UCSD-AML1 (cell line): Measurements from ENCODE around the gene KANK4.
"Not testable (repeated sequence)": the region's sequence is repeated elsewhere in the genome, so short reads cannot be mapped to it uniquely, and the experiment has no call there.

Source experiments
- DNase-seq: peaks from one replicate; lab custom pipeline; 2025; ENCODE audit not compliant: unreplicated experiment; lab: John Stamatoyannopoulos, UW

The KANK4 gene

GRCh38 chr1:62240651-62241370 is 78.4 kb downstream of the KANK4 start:
- DNase-seq, result no peak

GRCh38 chr1:62239652-62240403 is 79.4 kb downstream of the KANK4 start:
- not testable (repeated sequence) for DNase-seq

DNA sequence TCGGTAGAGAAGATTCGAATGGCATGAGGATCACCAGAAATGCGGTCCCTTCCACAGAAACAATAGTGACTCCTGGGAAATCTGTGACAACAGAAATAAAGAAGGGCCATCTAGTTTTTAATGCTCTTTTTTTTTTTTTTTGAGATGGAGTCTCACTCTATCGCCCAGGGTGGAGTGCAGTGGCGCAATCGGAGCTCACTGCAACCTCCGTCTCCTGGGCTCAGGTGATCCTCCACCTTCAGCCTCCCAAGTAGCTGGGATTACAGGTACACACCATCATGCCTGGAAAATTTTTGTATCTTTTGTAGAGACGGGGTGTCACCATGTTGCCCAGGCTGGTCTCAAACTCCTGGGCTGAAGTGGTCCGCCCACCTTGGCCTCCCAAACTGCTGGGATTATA is 80.7 kb downstream of the KANK4 start:
- DNase-seq, result no peak

- no peak for DNase-seq
These were observed 81.3 kb downstream of the KANK4 start for GRCh38 chr1:62237950-62238374.

DNA sequence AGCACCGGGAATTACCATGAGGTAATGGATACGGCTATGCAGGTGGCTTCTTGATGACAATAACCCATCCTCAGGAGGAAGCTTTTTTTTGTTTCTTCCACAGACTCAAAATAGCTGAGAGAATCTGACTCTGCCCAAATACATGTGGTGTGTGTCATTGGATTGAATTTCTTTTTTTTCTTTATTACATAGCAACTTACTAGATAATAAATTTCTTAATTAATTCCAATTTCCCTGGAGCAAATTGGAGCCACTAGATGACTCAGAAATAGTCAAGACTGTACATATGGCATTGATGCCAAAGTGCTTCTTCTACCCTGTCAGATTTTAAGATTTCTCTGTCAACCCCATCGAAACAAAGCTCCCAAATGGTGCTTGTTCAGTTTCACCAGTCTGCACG is 81.9 kb downstream of the KANK4 start:
- no peak for DNase-seq

- DNase-seq, result no peak
These were observed 83.7 kb downstream of the KANK4 start for GRCh38 chr1:62235576-62235975.

DNA sequence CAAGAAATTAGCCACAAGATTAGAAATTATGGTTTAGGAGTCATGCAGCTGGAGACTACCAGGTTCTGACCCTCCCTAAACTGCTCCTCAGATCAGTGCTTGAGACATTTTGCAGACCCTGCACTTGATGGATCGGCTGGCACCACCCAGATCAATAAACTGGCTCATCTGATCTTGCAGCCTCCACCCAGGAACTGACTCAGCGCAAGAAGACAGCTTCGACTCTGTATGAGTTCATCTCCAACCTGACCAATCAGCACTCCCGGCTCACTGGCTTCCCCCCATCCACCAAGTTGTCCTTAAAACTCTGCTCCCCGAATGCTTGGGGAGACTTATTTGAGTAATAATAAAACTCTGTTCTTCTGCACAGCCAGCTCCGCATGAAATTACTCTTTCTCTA is 84.5 kb downstream of the KANK4 start:
- no peak for DNase-seq

DNA sequence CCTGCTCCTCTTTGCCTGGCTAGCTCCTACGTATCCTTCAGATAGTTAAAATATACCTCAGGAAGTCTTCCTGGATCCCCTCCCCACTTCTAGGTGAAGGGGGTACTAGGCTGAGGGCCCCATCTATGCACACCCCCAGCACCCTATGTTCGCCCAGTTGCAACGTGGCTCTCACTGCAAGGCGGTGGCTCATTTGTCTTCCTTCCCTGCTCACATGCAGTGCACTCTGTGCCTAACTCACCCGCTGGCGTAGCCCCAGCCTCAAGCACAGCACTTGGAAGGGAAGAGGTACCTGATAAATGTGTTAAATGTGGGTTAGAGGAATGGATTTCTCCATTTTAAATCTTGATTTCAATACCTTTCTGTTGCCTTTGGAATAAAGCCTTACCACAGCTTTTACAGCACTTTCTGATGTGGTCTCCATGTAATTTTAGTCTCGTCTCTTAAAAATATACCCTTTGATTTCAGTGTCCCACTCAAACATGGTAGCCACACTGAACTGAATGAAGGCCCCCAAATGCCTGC is 85.2 kb downstream of the KANK4 start:
- DNase-seq, result no peak

DNA sequence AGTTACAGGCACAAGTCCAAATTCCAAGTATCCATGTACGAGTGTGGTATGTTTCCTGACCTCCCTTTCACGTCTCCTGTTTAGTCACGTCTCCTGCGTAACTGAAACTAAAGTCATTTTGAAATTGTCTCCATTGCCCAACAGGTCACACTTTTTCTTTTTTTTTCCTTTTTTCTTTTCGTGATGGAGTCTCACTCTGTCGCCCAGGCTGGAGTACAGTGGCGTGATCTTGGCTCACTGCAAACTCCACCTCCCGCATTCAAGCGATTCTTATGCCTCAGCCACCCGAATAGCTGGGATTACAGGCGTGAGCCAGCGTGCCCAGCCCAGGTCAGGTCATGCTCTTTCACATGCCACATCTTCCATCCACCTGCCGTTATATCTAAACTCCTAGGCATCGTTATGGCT is 86.4 kb downstream of the KANK4 start:
- no peak for DNase-seq

DNA sequence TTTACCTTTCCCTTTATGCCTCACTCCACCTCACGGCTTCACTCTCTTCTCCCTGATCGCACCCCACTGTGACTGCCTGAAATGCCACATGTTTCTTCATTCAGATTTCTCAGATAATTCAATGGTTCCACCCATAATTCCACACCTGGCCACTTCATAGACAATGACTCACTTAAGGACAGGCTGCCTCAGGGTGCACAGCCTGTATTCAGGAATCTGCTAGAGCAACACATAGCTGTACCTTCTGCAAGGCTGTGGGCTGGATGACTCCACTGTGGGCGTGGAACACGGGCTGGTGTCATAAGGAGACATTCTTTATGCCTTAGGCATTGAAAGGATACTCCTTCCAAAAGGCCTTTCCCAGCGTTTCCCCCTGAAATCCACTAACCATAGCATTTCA is 88.5 kb downstream of the KANK4 start:
- no peak for DNase-seq

DNA sequence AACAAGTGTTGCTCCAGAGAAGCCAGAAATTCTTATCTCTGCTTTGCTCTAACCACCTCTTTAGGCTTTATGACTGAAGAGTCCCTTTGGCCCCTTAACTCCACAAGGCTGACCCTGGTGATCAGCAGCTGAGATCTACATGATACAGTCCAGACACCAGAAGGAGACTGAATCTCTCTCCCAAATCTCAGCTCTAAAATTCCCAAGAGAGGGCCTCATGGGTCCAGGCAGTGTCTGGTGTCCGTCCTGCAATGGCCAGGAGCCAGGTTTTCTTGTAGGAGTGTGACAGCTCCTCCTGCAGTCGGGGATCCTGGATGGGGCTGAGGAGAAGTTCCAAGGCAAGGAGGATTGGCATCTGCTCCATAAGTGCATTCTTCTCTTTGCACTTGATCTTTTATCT is 89.3 kb downstream of the KANK4 start:
- DNase-seq, result no peak

DNA sequence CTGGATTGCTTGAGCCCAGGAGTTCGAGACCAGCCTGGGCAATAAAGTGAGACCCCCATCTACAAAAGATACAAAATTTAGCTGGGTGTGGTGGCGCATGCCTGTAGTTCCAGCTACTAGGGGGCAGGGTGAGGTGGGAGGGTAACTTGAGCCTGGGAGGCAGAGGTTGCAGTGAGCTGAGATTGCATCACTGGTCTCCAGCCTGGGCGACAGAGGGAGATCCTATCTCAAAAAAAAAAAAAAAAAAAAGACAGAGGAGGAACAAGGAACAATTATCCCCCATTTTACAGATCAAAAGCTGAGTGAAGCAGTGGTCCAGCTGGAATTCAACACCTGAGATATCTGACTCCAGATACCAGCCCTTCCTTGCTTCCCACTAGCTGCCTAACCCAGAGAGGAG is 89.8 kb downstream of the KANK4 start:
- no peak for DNase-seq

- no peak for DNase-seq
These were observed 90.4 kb downstream of the KANK4 start for GRCh38 chr1:62228883-62229187.

DNA sequence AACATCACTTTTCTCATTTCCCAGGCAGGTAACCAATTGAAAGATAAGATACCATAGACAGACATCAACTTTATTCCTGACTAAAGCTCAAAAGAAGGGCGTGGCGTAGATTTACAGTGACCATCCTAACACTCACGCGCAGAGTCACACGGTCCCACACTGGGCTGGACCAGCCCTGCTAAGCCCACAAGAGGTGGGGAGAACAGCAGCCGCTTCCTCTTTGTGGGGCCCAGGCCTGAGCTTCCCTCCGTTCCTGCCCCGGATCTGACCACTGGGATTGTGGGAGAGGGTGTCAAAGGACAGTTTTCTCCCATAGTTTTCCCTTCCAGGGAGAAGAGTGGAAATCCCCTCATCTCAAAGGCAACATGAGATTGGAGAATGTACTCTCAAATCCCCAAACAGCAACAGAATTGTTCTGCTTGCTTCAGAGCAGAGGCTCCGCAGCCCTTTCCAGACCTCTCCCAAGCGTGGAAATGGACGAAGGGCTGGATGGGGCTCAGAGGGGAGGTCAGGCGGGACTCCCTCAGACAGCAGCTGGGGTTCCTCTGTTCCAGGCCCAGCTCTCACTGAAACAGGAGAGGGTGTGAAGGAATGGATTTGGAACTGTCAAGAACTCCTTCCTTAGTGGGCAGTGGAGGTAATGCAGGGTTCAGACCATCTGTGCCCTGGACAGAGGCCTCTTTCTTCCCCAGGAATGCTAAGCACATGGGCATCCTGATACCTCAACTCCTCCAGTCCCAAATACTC is 90.9 kb downstream of the KANK4 start:
- DNase-seq, result no peak

DNA sequence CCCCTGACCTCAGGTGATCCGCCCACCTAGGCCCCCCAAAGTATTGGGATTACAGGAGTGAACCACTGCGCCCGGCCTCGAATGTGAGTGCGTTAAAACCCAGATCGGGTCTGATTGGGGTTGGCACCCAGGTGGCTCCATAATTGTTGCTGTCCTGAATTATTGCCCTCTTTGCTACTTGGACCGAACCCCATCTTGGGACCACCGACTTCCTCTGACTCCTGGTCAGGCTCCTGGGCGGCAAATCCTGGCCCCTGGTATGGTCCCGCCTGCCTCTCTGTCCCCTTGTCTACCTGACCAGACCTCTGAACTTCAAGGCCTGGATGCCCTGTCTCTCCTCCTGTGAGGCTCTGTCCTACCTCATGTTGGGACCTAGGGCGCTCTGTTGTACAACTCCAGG is 91.7 kb downstream of the KANK4 start:
- DNase-seq, result no peak

DNA sequence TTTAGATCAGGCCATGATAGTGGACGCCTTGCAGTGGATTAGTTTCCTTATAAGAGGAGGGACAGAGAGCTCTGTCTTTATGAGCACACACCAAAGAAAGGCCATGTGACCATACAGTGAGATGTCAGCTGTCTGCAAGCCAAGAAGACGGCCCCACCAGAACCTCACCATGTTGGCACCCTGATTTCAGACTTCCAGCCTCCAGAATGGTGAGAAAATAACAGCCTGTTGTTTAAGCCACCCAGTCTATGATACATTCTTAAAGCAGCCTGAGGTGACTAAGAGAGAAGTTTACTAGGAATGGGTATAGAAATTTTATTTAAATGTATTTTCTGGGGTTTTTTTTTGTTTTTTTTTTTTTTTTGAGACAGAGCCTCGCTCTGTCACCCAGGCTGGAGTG is 95.1 kb downstream of the KANK4 start:
- no peak for DNase-seq

DNA sequence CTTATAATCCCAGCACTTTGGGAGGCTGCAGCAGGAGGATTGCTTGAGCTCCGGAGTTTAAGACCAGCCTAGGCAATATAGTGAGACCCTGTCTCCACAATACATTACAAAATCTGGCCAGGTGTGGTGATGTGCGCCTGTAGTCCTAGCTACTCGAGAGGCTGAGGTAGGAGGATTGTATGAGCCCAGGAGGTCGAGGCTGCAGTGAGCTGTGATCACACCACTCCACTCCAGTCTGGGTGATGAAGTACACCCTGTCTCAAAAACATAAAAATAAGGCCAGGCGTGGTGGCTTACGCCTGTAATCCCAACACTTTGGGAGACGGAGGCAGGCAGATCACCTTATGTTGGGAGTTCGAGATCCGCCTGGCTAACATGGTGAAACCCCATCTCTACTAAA is 96.9 kb downstream of the KANK4 start:
- no peak for DNase-seq

- no peak for DNase-seq
These were observed 98.1 kb downstream of the KANK4 start for GRCh38 chr1:62221171-62221570.

- not testable (repeated sequence) for DNase-seq
These were observed 98.8 kb downstream of the KANK4 start for GRCh38 chr1:62220456-62220855.

DNA sequence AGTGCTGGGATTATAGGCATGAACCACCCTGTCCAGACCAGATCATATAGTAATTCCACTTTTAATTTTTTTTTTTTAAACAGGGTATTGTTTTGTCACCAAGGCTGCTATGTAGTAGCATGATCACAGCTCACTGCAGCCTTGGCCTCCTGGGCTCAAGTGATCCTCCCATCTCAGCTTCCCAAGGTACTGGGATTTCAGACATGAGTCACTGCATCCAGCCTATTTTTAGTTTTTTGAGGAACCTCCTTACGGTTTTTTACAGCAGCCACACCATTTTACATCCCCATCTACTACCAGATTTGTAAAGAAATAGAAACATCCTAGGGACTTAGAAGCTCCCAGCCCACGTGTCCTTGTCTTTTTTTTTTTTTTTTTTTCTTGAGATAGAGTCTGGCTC is 100.6 kb downstream of the KANK4 start:
- DNase-seq, result no peak

DNA sequence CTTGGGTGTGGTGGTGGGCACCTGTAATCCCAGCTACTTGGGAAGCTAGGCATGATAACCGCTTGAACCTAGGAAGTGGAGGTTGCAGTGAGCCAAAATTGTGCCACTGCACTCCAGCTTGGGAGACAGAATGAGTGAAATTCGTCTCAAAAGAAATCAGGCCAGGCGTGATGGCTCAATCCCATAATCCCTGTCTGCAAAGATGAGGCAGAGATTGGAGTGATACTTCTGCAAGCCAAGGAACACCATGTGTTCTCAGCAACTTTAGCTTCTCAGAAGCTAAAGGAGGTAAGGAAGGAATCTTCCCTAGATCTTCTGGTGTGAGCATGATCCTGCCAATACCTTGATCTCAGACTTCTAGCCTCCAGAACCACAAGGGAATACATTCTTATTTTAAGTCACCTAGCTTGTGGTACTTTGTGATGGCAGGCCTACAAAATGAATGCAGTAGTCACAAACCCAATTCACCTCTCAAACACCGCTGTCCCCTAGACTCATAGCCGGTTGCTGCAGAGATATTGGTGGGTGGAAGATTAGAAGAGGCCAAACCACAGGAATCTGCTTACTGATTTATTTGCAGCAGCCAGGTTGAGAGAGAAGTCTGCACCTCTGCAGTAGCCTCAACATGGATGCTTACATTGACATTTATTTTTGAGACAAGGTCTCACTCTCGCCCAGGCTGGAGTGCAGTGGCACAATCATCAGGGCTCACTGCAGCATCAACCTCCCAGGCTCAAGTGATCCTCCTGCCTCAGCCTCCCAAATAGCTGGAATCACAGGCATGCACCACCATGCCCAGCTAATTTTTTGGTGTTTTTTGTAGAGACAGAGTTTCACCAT is 105.9 kb downstream of the KANK4 start:
- no peak for DNase-seq
